Skeletal muscle tissue (tissue), 5 donors: ENCODE results near the gene PPP1R9A. TPM values are rescaled to one million over a fixed set of nuclear protein-coding genes. Genes with fewer than 3 reads are reported as not detected.

Experiments used
- H3K27ac ChIP-seq: one replicate; pipeline ENCODE4 v1.7.0; 2013; ENCODE audit warnings: mild to moderate bottlenecking, low read depth, low read length, inconsistent platforms
- H3K27me3 ChIP-seq, 3 donors: one replicate each; pipeline ENCODE4 v1.7.0; 2013; ENCODE audit warnings: low read length in 3 of 3; ENCODE audit not compliant: control insufficient read depth in 3 of 3, insufficient read depth in 3 of 3
- H3K36me3 ChIP-seq, 3 donors: one replicate each; pipeline ENCODE4 v1.7.0; 2013; ENCODE audit warnings: low read length in 3 of 3; ENCODE audit not compliant: control insufficient read depth in 3 of 3, insufficient read depth in 3 of 3
- H3K4me1 ChIP-seq, 3 donors: one replicate each; pipeline ENCODE4 v1.7.0; 2013; ENCODE audit warnings: low read length in 3 of 3, mild to moderate bottlenecking in 3 of 3; ENCODE audit not compliant: control insufficient read depth in 3 of 3, insufficient read depth in 3 of 3
- H3K4me3 ChIP-seq, 3 donors: one replicate each; pipeline ENCODE4 v1.7.0; 2013; ENCODE audit warnings: low read length in 3 of 3
- H3K9ac ChIP-seq, 3 donors: one replicate each; pipeline ENCODE4 v1.7.0; 2013; ENCODE audit warnings: low read length in 3 of 3, mild to moderate bottlenecking in 3 of 3, moderate library complexity in 2 of 3, low read depth in 1 of 3
- H3K9me3 ChIP-seq, 3 donors: one replicate each; pipeline ENCODE4 v1.7.0; 2013; ENCODE audit warnings: low read length in 3 of 3; ENCODE audit not compliant: control insufficient read depth in 3 of 3
- small RNA-seq: library from RNA; depleted of rRNA; stranded (forward); fragments of <200 nt; gene quantifications from one replicate; pipeline ENCODE3, GENCODE V24; 2014
- total RNA-seq: library from RNA; depleted of rRNA; stranded (reverse); fragments of >200 nt; gene quantifications from one replicate; pipeline ENCODE4 v1.2.3, GENCODE V29; 2014
- donor health status: Osteomylitis.

Gene PPP1R9A
- total RNA-seq, 1 donor from 2014 or later: 42.3 TPM

DNA sequence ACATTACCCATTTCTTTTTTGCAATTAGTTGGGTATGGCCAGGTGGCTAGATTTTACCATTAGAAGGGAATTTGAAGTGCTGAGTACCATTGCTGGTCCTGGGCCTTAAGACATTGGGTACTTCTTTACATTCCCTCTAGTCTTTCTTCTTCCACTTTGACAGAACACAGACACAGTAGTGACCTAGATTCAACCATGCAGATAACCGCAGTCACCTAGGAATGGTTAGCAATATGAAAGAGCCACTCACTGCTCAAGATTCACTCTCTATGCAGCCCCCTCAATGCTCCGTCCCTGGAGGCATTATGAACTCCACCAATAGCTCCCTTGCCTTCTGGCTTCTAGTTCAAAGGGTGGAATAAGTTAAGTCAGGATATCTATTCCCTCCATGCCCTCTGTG, 433.1 kb downstream of the PPP1R9A start:
- H3K9ac ChIP-seq: no peak overlapping the region
- H3K27ac ChIP-seq: no peak overlapping the region
- H3K36me3 ChIP-seq: no peaks in the 10 kb centered on the region
- H3K4me1 ChIP-seq: no peaks in the 10 kb centered on the region
- no peak overlapping the region for H3K4me3 ChIP-seq
- no peaks in the 10 kb centered on the region for H3K27me3 ChIP-seq
- H3K9me3 ChIP-seq: no peaks in the 10 kb centered on the region

DNA sequence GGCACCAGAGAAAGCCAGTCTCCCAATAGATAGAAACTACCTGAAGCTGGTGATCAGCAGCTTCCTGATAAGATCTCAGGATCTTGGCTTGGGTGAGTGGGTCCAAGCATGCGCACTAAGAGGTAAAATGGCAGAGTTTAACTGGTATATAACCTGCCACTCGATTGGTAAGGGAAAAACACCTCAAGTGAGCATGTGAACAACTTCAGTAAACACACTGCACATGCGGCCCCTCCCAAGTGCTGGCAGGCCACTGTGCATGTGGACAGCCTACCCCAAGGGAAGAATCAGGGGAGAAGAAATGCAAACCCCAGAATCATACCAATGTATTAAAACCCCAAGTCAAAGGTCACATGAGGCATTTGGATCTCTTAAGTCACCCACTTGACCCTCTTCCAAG, 434.6 kb downstream of the PPP1R9A start:
- Histone ChIP-seq H3K4me3 (no peak overlapping the region), H3K36me3 (no peaks in the 10 kb centered on the region), H3K27ac (no peak overlapping the region), H3K4me1 (no peaks in the 10 kb centered on the region), H3K9me3 (no peaks in the 10 kb centered on the region), H3K9ac (no peak overlapping the region), H3K27me3 (no peaks in the 10 kb centered on the region)

DNA sequence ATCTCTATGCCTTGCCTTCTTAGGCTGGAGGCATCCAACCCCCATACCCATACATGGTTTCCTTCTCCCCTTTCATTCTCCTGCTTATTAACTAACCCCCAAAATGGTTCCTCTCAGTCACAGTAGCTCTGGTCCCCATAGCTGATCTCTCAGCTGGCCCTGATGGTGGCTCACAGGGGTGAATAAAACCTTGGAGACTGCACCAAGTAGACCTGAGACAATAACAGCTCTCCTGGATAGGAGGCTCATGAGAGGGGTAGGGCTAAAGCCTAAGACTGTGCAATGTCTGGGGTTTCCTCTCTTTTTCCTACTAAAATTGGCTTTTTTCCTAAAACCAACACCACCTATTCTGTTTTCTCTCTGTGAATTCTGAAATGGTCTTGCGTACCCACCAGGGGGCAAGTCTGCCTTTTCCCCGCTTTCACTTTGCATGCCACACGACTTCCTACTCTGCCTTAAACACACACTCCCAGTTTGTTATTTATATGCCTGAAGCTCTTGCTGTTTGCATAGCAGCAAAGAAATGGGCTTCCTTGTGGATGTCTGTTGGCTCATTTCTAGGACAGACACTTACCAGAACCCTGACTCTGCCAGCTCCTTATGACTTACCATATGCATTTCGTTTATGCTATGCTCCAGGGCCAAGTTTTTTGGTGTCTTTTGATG, 435.4 kb downstream of the PPP1R9A start:
- no peaks in the 10 kb centered on the region for H3K36me3 ChIP-seq
- H3K4me1 ChIP-seq: no peaks in the 10 kb centered on the region
- H3K27ac ChIP-seq: no peak overlapping the region
- H3K9ac ChIP-seq: no peak overlapping the region
- no peaks in the 10 kb centered on the region for H3K9me3 ChIP-seq
- H3K27me3 ChIP-seq: no peaks in the 10 kb centered on the region
- no peak overlapping the region for H3K4me3 ChIP-seq

Small RNAs within 50 kb of the gene (small RNA-seq; reads per million reads assigned to genes)
- gene AC002429.1: not detected
- gene HINT1P2: not detected
- not detected for gene RNU4-16P
